HepG2 (cell line): ENCODE data around the gene CAMTA2. TPM values are rescaled to one million over a fixed set of nuclear protein-coding genes. Genes with fewer than 3 reads are reported as not detected.

Experiments used
- ATAC-seq: fragments of 200-7000 bp; cut with Tn5 transposase; 3 replicates; pipeline ENCODE4 v1.9.1; 2020; ENCODE audit warnings: mild to moderate bottlenecking, moderate library complexity
- BruUV-seq: library from RNA; stranded (reverse); fragments of 400-500 nt; replicated peaks from 2 replicates; lab custom pipeline; 2021; lab: Mats Ljungman, UMichigan
- CTCF ChIA-PET: fragments of 300-600 bp; formaldehyde crosslinking; extraction: SDS; loops from one replicate; lab custom pipeline; 2021; ENCODE audit warnings: low total read pairs, inconsistent platforms, low intra/inter-chr PET ratio; lab: Yijun Ruan, JAX
- POLR2A ChIA-PET: fragments of 350-600 bp; sonication (Branson Sonifier 250); formaldehyde crosslinking; loops from one replicate; lab custom pipeline; 2020; ENCODE audit warnings: antibody characterized with exemption, inconsistent platforms; lab: Yijun Ruan, JAX
- DNase-seq: peaks from one replicate; pipeline ENCODE4 v3.0.0-alpha.2; 2015; ENCODE audit warnings: low spot score
- FAIRE-seq: peaks from 3 replicates; lab custom pipeline; 2011; peaks lifted over from hg19 to GRCh38; lab: Jason Lieb, UNC
- H2AFZ ChIP-seq: one replicate; pipeline ENCODE4 v1.6.1; 2011; ENCODE audit warnings: low read length, inconsistent platforms
- H3K27ac ChIP-seq: fragments of 300-600 bp; 3 replicates; pipeline ENCODE4 v1.8.0; 2011; ENCODE audit warnings: mixed run types, mild to moderate bottlenecking, mixed read lengths, low read length, inconsistent platforms; ENCODE audit not compliant: insufficient read depth; ENCODE audit errors: extremely low read length
- H3K27me3 ChIP-seq, 2 experiments: fragments of 200-600 bp in 1 of 2; 2 replicates in 1 of 2; 3 replicates in 1 of 2; pipeline versions ENCODE4 v1.6.0 to v1.8.0; 2011; ENCODE audit warnings: low read length in 2 of 2, mild to moderate bottlenecking in 2 of 2, moderate library complexity in 2 of 2, inconsistent platforms in 1 of 2; ENCODE audit not compliant: insufficient read depth in 2 of 2, control insufficient read depth in 1 of 2
- H3K36me3 ChIP-seq, 2 experiments: fragments of 200-600 bp in 1 of 2; replicated peaks in 1 of 2; 2 replicates in 1 of 2; 3 replicates in 1 of 2; pipeline versions ENCODE4 v1.5.1 to v1.8.0; 2011; ENCODE audit warnings: low read length in 2 of 2, inconsistent platforms in 1 of 2; ENCODE audit not compliant: insufficient read depth in 2 of 2, control insufficient read depth in 1 of 2
- H3K4me1 ChIP-seq: 2 replicates; pipeline ENCODE4 v1.5.1; 2012; ENCODE audit warnings: low read length, inconsistent platforms; ENCODE audit not compliant: insufficient read depth
- H3K4me2 ChIP-seq: 2 replicates; pipeline ENCODE4 v1.6.0; 2011; ENCODE audit warnings: low read depth, low read length, inconsistent platforms
- H3K4me3 ChIP-seq, 3 experiments: fragments of 200-600 bp in 1 of 3; sonication (generic), shearing (Covaris generic) in 1 of 3; replicated peaks in 1 of 3; 2 replicates each; pipeline ENCODE4 v1.5.1; 2011 to 2016; ENCODE audit warnings: low read length in 3 of 3, inconsistent platforms in 2 of 3, low read depth in 2 of 3, mild to moderate bottlenecking in 2 of 3, control low read depth in 1 of 3, mixed read lengths in 1 of 3; ENCODE audit not compliant: insufficient read depth in 1 of 3
- H3K79me2 ChIP-seq: one replicate; pipeline ENCODE4 v1.6.1; 2011; ENCODE audit warnings: low read length, inconsistent platforms; ENCODE audit not compliant: insufficient read depth
- H3K9ac ChIP-seq: 2 replicates; pipeline ENCODE4 v1.6.0; 2011; ENCODE audit warnings: mild to moderate bottlenecking, low read depth, low read length, inconsistent platforms; ENCODE audit not compliant: insufficient read depth
- H3K9me3 ChIP-seq: 2 replicates; pipeline ENCODE4 v1.5.1; 2012; ENCODE audit warnings: mild to moderate bottlenecking, low read length
- H4K20me1 ChIP-seq: 2 replicates; pipeline ENCODE4 v1.6.0; 2011; ENCODE audit warnings: inconsistent platforms, mild to moderate bottlenecking, low read length, moderate library complexity; ENCODE audit not compliant: insufficient read depth
- ADNP ChIP-seq: sonication (generic); formaldehyde crosslinking; IDR thresholded peaks from 2 replicates; pipeline ENCODE4 v1.4.0; 2020; ENCODE audit warnings: missing genetic modification reagents
- AGO2 ChIP-seq: fragments of 200-400 bp; formaldehyde crosslinking; optimal IDR thresholded peaks from 2 replicates; pipeline ENCODE3; 2017; ENCODE audit warnings: mild to moderate bottlenecking, low read depth, low read length, moderate library complexity
- AHR ChIP-seq: IDR thresholded peaks from 2 replicates; pipeline ENCODE4 v1.6.1; 2018; ENCODE audit warnings: missing genetic modification reagents, missing compliant biosample characterization
- DMAP1 ChIP-seq: IDR thresholded peaks from 2 replicates; pipeline ENCODE4 v1.6.1; 2016
- RBFOX2 ChIP-seq: fragments of 200-400 bp; formaldehyde crosslinking; IDR thresholded peaks from 2 replicates; pipeline ENCODE4 v1.6.1; 2017; ENCODE audit warnings: low read depth, mild to moderate bottlenecking, low read length
- RBM39 ChIP-seq: fragments of 200-400 bp; formaldehyde crosslinking; IDR thresholded peaks from one replicate; pipeline ENCODE4 v1.6.1; 2018; ENCODE audit warnings: antibody characterized with exemption, mild to moderate bottlenecking, low read depth, low read length; ENCODE audit not compliant: poor library complexity, severe bottlenecking
- ZKSCAN1 ChIP-seq: fragments of 150-350 bp; IDR thresholded peaks from 2 replicates; pipeline ENCODE4 v1.6.1; 2014; ENCODE audit warnings: low read length
- ZKSCAN8 ChIP-seq: IDR thresholded peaks from 2 replicates; pipeline ENCODE4 v1.6.1; 2016; ENCODE audit warnings: borderline replicate concordance, missing genetic modification reagents, missing compliant biosample characterization
- ZNF343 ChIP-seq: sonication (generic); formaldehyde crosslinking; IDR thresholded peaks from 2 replicates; pipeline ENCODE4 v1.4.0; 2020; ENCODE audit warnings: mild to moderate bottlenecking, missing genetic modification reagents
- ZNF674 ChIP-seq: sonication (generic); formaldehyde crosslinking; IDR thresholded peaks from 2 replicates; pipeline ENCODE4 v1.5.0; 2020; ENCODE audit warnings: low read depth, mild to moderate bottlenecking, missing genetic modification reagents
- ZNF790 ChIP-seq: sonication (generic); formaldehyde crosslinking; IDR thresholded peaks from 2 replicates; pipeline ENCODE4 v1.8.0; 2022; ENCODE audit warnings: missing genetic modification reagents, mild to moderate bottlenecking, borderline replicate concordance
- ZNF792 ChIP-seq: IDR thresholded peaks from 2 replicates; pipeline ENCODE4 v1.6.1; 2016
- WGBS: methylation state at CpG from one replicate; pipeline ENCODE4 v1.1.6; 2017; ENCODE audit warnings: low lambda C conversion rate; 5-methylcytosine and 5-hydroxymethylcytosine counted together
- in situ Hi-C: cut with HindIII; loops from 2 replicates; pipeline ENCODE4 v1.10.0; 2017; ENCODE audit warnings: low pct_unique_long_range_greater_than_20kb; ENCODE audit not compliant: extremely low pct_ligation_motif_present
- intact Hi-C: fragments of 100-400 bp; cut with micrococcal nuclease; formaldehyde crosslinking; loops from one replicate; pipeline ENCODE4 v1.10.0; 2022; ENCODE audit not compliant: unreplicated experiment
- polyA plus RNA-seq, 8 experiments: library from polyadenylated mRNA; depleted of rRNA in 3 of 8; stranded (reverse) in 7 of 8; unstranded in 1 of 8; fragments of >200 nt; fragmentation: Illumina TruSeq in 4 of 8; extraction: Trizol in 4 of 8; gene quantifications; 2 replicates each; pipeline versions ENCODE4 v1.2.1 to v1.2.3, GENCODE V29; 2011 to 2016; ENCODE audit warnings: low read depth in 4 of 8, missing spikeins in 1 of 8, mixed read lengths in 1 of 8; ENCODE audit not compliant: insufficient read depth in 1 of 8
- total RNA-seq, 5 experiments: library from RNA; depleted of rRNA; stranded (reverse); fragments of >200 nt; fragmentation: Illumina TruSeq; extraction: Trizol; gene quantifications; 2 replicates each; pipeline ENCODE4 v1.2.3, GENCODE V29; 2016; ENCODE audit warnings: low read depth in 1 of 5
- TF ChIP-seq, protein P1 (sequence below): IDR thresholded peaks from 2 replicates; pipeline ENCODE4 v1.6.1; 2016; ENCODE audit warnings: mild to moderate bottlenecking
- TF ChIP-seq, protein P2 (sequence below), 2 experiments: sonication (generic) in 1 of 2; formaldehyde crosslinking in 1 of 2; IDR thresholded peaks; 2 replicates each; pipeline versions ENCODE4 v1.5.1 to v1.6.1; 2011 to 2020; ENCODE audit warnings: borderline replicate concordance in 1 of 2, low read depth in 1 of 2, low read length in 1 of 2, mild to moderate bottlenecking in 1 of 2, missing genetic modification reagents in 1 of 2, moderate library complexity in 1 of 2

Gene CAMTA2
- total and polyA plus RNA-seq, 2 of the 13 experiments (the other 11 are each of a cell fraction or from before 2014, with no cell fraction given): 4.1 to 7.1 TPM

DNA sequence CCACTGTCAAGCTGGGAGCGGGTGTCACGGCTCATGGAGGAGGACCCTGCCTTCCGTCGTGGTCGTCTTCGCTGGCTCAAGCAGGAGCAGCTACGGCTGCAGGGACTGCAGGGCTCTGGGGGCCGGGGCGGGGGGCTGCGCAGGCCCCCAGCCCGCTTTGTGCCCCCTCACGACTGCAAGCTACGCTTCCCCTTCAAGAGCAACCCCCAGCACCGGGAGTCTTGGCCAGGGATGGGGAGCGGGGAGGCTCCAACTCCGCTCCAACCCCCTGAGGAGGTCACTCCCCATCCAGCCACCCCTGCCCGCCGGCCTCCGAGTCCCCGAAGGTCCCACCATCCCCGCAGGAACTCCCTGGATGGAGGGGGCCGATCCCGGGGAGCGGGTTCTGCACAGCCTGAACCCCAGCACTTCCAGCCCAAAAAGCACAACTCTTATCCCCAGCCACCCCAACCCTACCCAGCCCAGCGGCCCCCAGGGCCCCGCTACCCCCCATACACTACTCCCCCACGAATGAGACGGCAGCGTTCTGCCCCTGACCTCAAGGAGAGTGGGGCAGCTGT lies 36.2 kb upstream of the CAMTA2 start:
- TF ChIP-seq RBFOX2: peak; percentile 39; the same call in 1 of the 2 replicates
- TF ChIP-seq AGO2: peak; percentile 78
- no peak for TF ChIP-seq AHR
- H3K4me1 ChIP-seq: no peaks in the 10 kb centered on the region
- no peak overlapping the region for H3K27ac ChIP-seq
- no peak overlapping the region for H3K9ac ChIP-seq
- H3K36me3 ChIP-seq: peaks cover 22 to 46% of the 10 kb centered on the region in 2 experiments
- no peak overlapping the region for H2AFZ ChIP-seq
- in situ Hi-C loops (no loop called here), intact Hi-C loops (no loop called here)
- no peaks in the 10 kb centered on the region for H4K20me1 ChIP-seq
- H3K9me3 ChIP-seq: no peaks in the 10 kb centered on the region
- no peak overlapping the region for H3K4me2 ChIP-seq
- no peak for DNase-seq
- ATAC-seq: no peak
- no peak for FAIRE-seq
- WGBS: 98% methylated on average over 24 of the region's 29 CpGs
- H3K4me3 ChIP-seq: no peak overlapping the region
- H3K79me2 ChIP-seq: no peaks in the 10 kb centered on the region
- BruUV-seq: no TSS peak
- POLR2A ChIA-PET: interaction anchor here (1.0 kb wide), 1 partner anchor 54 kb away, joined by 3 read pairs; no protein-coding TSS in a partner anchor
- no peaks in the 10 kb centered on the region for H3K27me3 ChIP-seq
- CTCF ChIA-PET: no interaction called here

DNA sequence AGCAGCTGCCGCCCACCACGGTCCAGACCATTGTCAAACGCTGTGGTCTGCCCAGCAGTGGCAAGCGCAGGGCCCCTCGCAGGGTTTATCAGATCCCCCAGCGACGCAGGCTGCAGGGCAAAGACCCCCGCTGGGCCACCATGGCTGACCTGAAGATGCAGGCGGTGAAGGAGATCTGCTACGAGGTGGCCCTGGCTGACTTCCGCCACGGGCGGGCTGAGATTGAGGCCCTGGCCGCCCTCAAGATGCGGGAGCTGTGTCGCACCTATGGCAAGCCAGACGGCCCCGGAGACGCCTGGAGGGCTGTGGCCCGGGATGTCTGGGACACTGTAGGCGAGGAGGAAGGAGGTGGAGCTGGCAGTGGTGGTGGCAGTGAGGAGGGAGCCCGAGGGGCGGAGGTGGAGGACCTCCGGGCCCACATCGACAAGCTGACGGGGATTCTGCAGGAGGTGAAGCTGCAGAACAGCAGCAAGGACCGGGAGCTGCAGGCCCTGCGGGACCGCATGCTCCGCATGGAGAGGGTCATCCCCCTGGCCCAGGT lies 34.8 kb upstream of the CAMTA2 start:
- Histone ChIP-seq H3K4me2 (no peak overlapping the region), H3K4me1 (no peaks in the 10 kb centered on the region), H3K27ac (no peak overlapping the region)
- intact Hi-C loops: no loop called here
- no peak for ATAC-seq
- 97% methylated on average over 26 of the region's 30 CpGs for WGBS
- TF ChIP-seq ADNP: no peak
- no peak for TF ChIP-seq DMAP1 (CRISPR knock-in tag)
- no peak for TF ChIP-seq ZNF343 (CRISPR knock-in tag)
- no peak for TF ChIP-seq ZNF790
- TF ChIP-seq ZNF792 (CRISPR knock-in tag): no peak
- TF ChIP-seq, protein P1, sequence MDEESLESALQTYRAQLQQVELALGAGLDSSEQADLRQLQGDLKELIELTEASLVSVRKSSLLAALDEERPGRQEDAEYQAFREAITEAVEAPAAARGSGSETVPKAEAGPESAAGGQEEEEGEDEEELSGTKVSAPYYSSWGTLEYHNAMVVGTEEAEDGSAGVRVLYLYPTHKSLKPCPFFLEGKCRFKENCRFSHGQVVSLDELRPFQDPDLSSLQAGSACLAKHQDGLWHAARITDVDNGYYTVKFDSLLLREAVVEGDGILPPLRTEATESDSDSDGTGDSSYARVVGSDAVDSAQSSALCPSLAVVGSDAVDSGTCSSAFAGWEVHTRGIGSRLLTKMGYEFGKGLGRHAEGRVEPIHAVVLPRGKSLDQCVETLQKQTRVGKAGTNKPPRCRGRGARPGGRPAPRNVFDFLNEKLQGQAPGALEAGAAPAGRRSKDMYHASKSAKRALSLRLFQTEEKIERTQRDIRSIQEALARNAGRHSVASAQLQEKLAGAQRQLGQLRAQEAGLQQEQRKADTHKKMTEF: no peak
- TF ChIP-seq RBM39: no peak
- TF ChIP-seq ZKSCAN8: no peak
- no peak for TF ChIP-seq ZNF674
- TF ChIP-seq RBFOX2: peak; percentile 60
- no peak for TF ChIP-seq ZKSCAN1
- TF ChIP-seq, protein P2, sequence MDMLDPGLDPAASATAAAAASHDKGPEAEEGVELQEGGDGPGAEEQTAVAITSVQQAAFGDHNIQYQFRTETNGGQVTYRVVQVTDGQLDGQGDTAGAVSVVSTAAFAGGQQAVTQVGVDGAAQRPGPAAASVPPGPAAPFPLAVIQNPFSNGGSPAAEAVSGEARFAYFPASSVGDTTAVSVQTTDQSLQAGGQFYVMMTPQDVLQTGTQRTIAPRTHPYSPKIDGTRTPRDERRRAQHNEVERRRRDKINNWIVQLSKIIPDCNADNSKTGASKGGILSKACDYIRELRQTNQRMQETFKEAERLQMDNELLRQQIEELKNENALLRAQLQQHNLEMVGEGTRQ (IDR thresholded peaks at IDR 0.05; ENCODE audit: low read depth, low read length): no peak
- TF ChIP-seq, protein P2 (CRISPR knock-in tag; IDR thresholded peaks at IDR 0.05; ENCODE audit: borderline replicate concordance): no peak
- peak; percentile 74 for TF ChIP-seq AGO2
- TF ChIP-seq, all 625 proteins: peak for 2
- POLR2A ChIA-PET: interaction anchor here (1.0 kb wide), 1 partner anchor 53 kb away, joined by 3 read pairs; no protein-coding TSS in a partner anchor
- in situ Hi-C loops: no loop called here
- no peak overlapping the region for H3K9ac ChIP-seq
- no peak overlapping the region for H3K4me3 ChIP-seq
- H3K27me3 ChIP-seq: no peaks in the 10 kb centered on the region
- FAIRE-seq: no peak
- no peak overlapping the region for H2AFZ ChIP-seq
- DNase-seq: no peak
- H3K9me3 ChIP-seq: no peaks in the 10 kb centered on the region
- CTCF ChIA-PET: no interaction called here
- H4K20me1 ChIP-seq: no peaks in the 10 kb centered on the region
- no TSS peak for BruUV-seq
- H3K36me3 ChIP-seq: peaks cover 25 to 55% of the 10 kb centered on the region in 2 experiments
- no peaks in the 10 kb centered on the region for H3K79me2 ChIP-seq
